SK-N-SH (cell line): Measurements from ENCODE around the gene CCDC50. TPM values are rescaled to one million over a fixed set of nuclear protein-coding genes. Genes with fewer than 3 reads are reported as not detected.

ENCODE experiments used
- CTCF ChIA-PET: fragments of 300-600, 350-600 bp; formaldehyde crosslinking; extraction: SDS; loops from one replicate; lab custom pipeline; 2021; lab: Yijun Ruan, JAX
- POLR2A ChIA-PET: fragments of 350-600 bp; sonication (Branson Sonifier 250); formaldehyde crosslinking; extraction: SDS; loops from one replicate; lab custom pipeline; 2020; ENCODE audit warnings: antibody characterized with exemption, inconsistent platforms; lab: Yijun Ruan, JAX
- DNase-seq: peaks from one replicate; pipeline ENCODE4 v3.0.0; 2012
- H2AFZ ChIP-seq: fragments of 200-600 bp; sonication (generic); 2 replicates; pipeline ENCODE4 v1.8.1; 2016; ENCODE audit warnings: antibody characterized with exemption, mild to moderate bottlenecking, low read depth
- H3F3A ChIP-seq: fragments of 200-600 bp; sonication (generic); replicated peaks from 2 replicates; pipeline ENCODE3; 2016; ENCODE audit warnings: antibody characterized with exemption, mild to moderate bottlenecking; ENCODE audit not compliant: insufficient read depth
- H3K27ac ChIP-seq, 2 experiments: fragments of 200-500 bp in 1 of 2; fragments of 200-600 bp in 1 of 2; sonication (Bioruptor generic) in 1 of 2; sonication (generic), shearing (Covaris generic) in 1 of 2; 2 replicates each; pipeline versions ENCODE4 v1.5.1 to v1.6.1; 2014 to 2016; ENCODE audit warnings: low read depth in 2 of 2, inconsistent platforms in 1 of 2, low read length in 1 of 2, mild to moderate bottlenecking in 1 of 2, mixed read lengths in 1 of 2
- H3K27me3 ChIP-seq: fragments of 200-600 bp; sonication (generic), shearing (Covaris generic); 2 replicates; pipeline ENCODE4 v1.6.1; 2016; ENCODE audit warnings: mixed run types; ENCODE audit not compliant: insufficient read depth
- H3K36me3 ChIP-seq, 2 experiments: fragments of 200-500 bp in 1 of 2; fragments of 200-600 bp in 1 of 2; sonication (Bioruptor generic) in 1 of 2; sonication (generic) in 1 of 2; replicated peaks in 1 of 2; 2 replicates each; pipeline versions ENCODE3 to v1.5.1; 2014 to 2016; ENCODE audit warnings: low read length in 1 of 2, mild to moderate bottlenecking in 1 of 2; ENCODE audit not compliant: insufficient read depth in 2 of 2, control insufficient read depth in 1 of 2
- H3K4me1 ChIP-seq, 2 experiments: fragments of 200-500 bp in 1 of 2; fragments of 200-600 bp in 1 of 2; sonication (Bioruptor generic) in 1 of 2; sonication (generic), shearing (Covaris generic) in 1 of 2; 2 replicates each; pipeline versions ENCODE4 v1.5.1 to v1.6.1; 2014 to 2016; ENCODE audit warnings: low read depth in 1 of 2, low read length in 1 of 2, mixed run types in 1 of 2; ENCODE audit not compliant: insufficient read depth in 2 of 2, control insufficient read depth in 1 of 2
- H3K4me2 ChIP-seq: fragments of 200-600 bp; sonication (generic), shearing (Covaris generic); 2 replicates; pipeline ENCODE4 v1.6.1; 2017; ENCODE audit warnings: mixed run types
- H3K4me3 ChIP-seq, 2 experiments: fragments of 200-500 bp in 1 of 2; fragments of 200-600 bp in 1 of 2; sonication (Bioruptor generic) in 1 of 2; sonication (generic), shearing (Covaris generic) in 1 of 2; 2 replicates each; pipeline versions ENCODE4 v1.5.1 to v1.8.1; 2014 to 2016; ENCODE audit warnings: low read depth in 2 of 2, inconsistent platforms in 1 of 2, low read length in 1 of 2, mild to moderate bottlenecking in 1 of 2, mixed read lengths in 1 of 2, moderate library complexity in 1 of 2
- H3K79me2 ChIP-seq: fragments of 200-600 bp; sonication (generic); 2 replicates; pipeline ENCODE4 v1.8.1; 2017; ENCODE audit warnings: mild to moderate bottlenecking; ENCODE audit not compliant: insufficient read depth
- H3K9ac ChIP-seq: fragments of 200-600 bp; sonication (generic); 2 replicates; pipeline ENCODE4 v1.6.1; 2017; ENCODE audit warnings: mixed run types
- H3K9me2 ChIP-seq: fragments of 200-600 bp; sonication (generic); 2 replicates; pipeline ENCODE4 v1.6.1; 2017; ENCODE audit warnings: mixed run types
- H3K9me3 ChIP-seq: fragments of 200-600 bp; sonication (generic); 2 replicates; pipeline ENCODE4 v1.6.1; 2017; ENCODE audit warnings: mixed run types, mild to moderate bottlenecking, moderate library complexity
- H4K20me1 ChIP-seq: fragments of 200-600 bp; sonication (generic); 2 replicates; pipeline ENCODE4 v1.6.1; 2017; ENCODE audit warnings: mild to moderate bottlenecking, mixed run types; ENCODE audit not compliant: insufficient read depth
- CTCF ChIP-seq: fragments of 200-600 bp; sonication (generic); IDR thresholded peaks from 2 replicates; pipeline ENCODE4 v1.6.1; 2017; ENCODE audit warnings: antibody characterized with exemption, mild to moderate bottlenecking, moderate library complexity
- ELF1 ChIP-seq: IDR thresholded peaks from 2 replicates; pipeline ENCODE4 v1.4.0; 2012
- JUND ChIP-seq: IDR thresholded peaks from 2 replicates; pipeline ENCODE4 v1.4.0; 2012
- MEF2A ChIP-seq: IDR thresholded peaks from 2 replicates; pipeline ENCODE4 v1.4.0; 2012; ENCODE audit warnings: low read depth, borderline replicate concordance
- NFIC ChIP-seq: IDR thresholded peaks from 2 replicates; pipeline ENCODE4 v1.4.0; 2012; ENCODE audit warnings: borderline replicate concordance
- RAD21 ChIP-seq: IDR thresholded peaks from 2 replicates; pipeline ENCODE4 v1.6.1; 2012; ENCODE audit warnings: mild to moderate bottlenecking, low read length
- RCOR1 ChIP-seq: fragments of 150-350 bp; IDR thresholded peaks from 2 replicates; pipeline ENCODE4 v1.6.1; 2017; ENCODE audit warnings: antibody characterized with exemption, low read length
- RFX5 ChIP-seq: IDR thresholded peaks from 2 replicates; pipeline ENCODE4 v1.6.1; 2012; ENCODE audit warnings: mild to moderate bottlenecking, improper control_type of control experiment, low read length
- RXRA ChIP-seq: IDR thresholded peaks from 2 replicates; pipeline ENCODE4 v1.4.0; 2012; ENCODE audit warnings: low read depth, mild to moderate bottlenecking, borderline replicate concordance
- SIN3A ChIP-seq: IDR thresholded peaks from 2 replicates; pipeline ENCODE4 v1.6.1; 2012; ENCODE audit warnings: low read depth, mild to moderate bottlenecking, low read length, moderate library complexity, borderline replicate concordance
- SMC3 ChIP-seq: IDR thresholded peaks from 2 replicates; pipeline ENCODE4 v1.6.1; 2012; ENCODE audit warnings: low read depth, low read length, improper control_type of control experiment
- YY1 ChIP-seq: IDR thresholded peaks from 2 replicates; pipeline ENCODE4 v1.4.0; 2012; ENCODE audit warnings: low read depth, mild to moderate bottlenecking
- ZBTB33 ChIP-seq: IDR thresholded peaks from 2 replicates; pipeline ENCODE4 v1.4.0; 2012; ENCODE audit warnings: low read depth, borderline replicate concordance
- WGBS: methylation state at CpG from one replicate; pipeline ENCODE4 v1.1.6; 2017; ENCODE audit warnings: low lambda C conversion rate; 5-methylcytosine and 5-hydroxymethylcytosine counted together
- polyA plus RNA-seq, 3 experiments: library from polyadenylated mRNA; depleted of rRNA; stranded (reverse); fragments of >200 nt; gene quantifications; 2 replicates each; pipeline ENCODE4 v1.2.3, GENCODE V29; 2012
- TF ChIP-seq, protein P1 (sequence below): IDR thresholded peaks from 2 replicates; pipeline ENCODE4 v1.4.0; 2012; ENCODE audit warnings: low read depth, borderline replicate concordance
- TF ChIP-seq, protein P2 (sequence below): IDR thresholded peaks from 2 replicates; pipeline ENCODE4 v1.6.1; 2012; ENCODE audit warnings: mild to moderate bottlenecking, low read depth, low read length, moderate library complexity

CCDC50 gene
- polyA plus RNA-seq, 1 of the 3 experiments (the other 2 are of a cell fraction), result 21.9 TPM

DNA sequence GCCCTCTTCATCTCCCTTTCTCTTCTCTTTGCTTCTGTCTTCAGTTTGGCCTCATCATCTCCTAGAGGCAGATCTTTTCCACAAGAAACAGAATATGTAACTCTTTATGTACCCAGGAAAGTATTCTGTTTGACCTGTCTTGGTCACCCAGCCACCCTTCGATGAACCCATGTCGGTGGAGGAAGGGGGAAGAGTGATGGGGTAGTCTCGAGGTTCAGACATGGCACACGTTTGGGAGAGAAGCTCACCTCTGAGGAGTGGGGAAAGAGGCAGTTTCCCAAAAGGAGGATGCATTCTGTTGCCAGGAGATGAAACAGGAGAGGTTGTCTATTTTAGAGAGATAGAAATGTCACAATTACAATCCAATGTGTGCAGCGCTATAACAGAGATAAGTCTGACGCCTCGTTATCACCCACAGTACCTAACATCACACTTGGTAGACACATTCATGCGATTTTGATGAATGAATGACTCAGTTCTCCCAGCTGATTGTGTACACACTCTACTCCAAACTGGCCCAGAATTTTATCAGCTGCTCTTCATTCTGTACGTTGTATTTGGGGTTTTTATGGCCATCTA is 722 bp upstream of the CCDC50 start:
- Histone ChIP-seq H3K27me3 (no peaks in the 10 kb centered on the region), H3K4me1 (peaks cover 18 to 31% of the 10 kb centered on the region in 2 experiments; a peak in 3 of 4 replicates), H4K20me1 (no peaks in the 10 kb centered on the region; the same call in 1 of the 2 replicates), H3K27ac (peak overlapping the region; percentile 85 to 92), H3K79me2 (peaks cover 43% of the 10 kb centered on the region), H3K4me3 (peak overlapping the region; percentile 93), H3F3A (peaks cover 19% of the 10 kb centered on the region), H3K9ac (peak overlapping the region; percentile 94), H2AFZ (peak overlapping the region; percentile 97), H3K36me3 (no peaks in the 10 kb centered on the region), H3K4me2 (peak overlapping the region; percentile 82), H3K9me3 (no peaks in the 10 kb centered on the region), H3K9me2 (no peaks in the 10 kb centered on the region)
- peak; percentile 24 for DNase-seq
- ChIA-PET POLR2A (interaction anchor here (1.3 kb wide), 1 partner anchor 16 kb away, joined by 3 read pairs; no protein-coding TSS in a partner anchor), CTCF (no interaction called here)
- TF ChIP-seq JUND, result no peak
- TF ChIP-seq SMC3, result no peak
- no peak for TF ChIP-seq CTCF
- TF ChIP-seq, protein P1, sequence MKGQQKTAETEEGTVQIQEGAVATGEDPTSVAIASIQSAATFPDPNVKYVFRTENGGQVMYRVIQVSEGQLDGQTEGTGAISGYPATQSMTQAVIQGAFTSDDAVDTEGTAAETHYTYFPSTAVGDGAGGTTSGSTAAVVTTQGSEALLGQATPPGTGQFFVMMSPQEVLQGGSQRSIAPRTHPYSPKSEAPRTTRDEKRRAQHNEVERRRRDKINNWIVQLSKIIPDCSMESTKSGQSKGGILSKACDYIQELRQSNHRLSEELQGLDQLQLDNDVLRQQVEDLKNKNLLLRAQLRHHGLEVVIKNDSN, result no peak
- no peak for TF ChIP-seq ELF1
- TF ChIP-seq YY1, result no peak
- no peak for TF ChIP-seq RXRA
- no peak for TF ChIP-seq SIN3A
- no peak for TF ChIP-seq NFIC
- no peak for TF ChIP-seq MEF2A
- TF ChIP-seq RCOR1, result no peak
- no peak for TF ChIP-seq RFX5
- WGBS, result 82% methylated on average over 9 of the region's 9 CpGs

DNA sequence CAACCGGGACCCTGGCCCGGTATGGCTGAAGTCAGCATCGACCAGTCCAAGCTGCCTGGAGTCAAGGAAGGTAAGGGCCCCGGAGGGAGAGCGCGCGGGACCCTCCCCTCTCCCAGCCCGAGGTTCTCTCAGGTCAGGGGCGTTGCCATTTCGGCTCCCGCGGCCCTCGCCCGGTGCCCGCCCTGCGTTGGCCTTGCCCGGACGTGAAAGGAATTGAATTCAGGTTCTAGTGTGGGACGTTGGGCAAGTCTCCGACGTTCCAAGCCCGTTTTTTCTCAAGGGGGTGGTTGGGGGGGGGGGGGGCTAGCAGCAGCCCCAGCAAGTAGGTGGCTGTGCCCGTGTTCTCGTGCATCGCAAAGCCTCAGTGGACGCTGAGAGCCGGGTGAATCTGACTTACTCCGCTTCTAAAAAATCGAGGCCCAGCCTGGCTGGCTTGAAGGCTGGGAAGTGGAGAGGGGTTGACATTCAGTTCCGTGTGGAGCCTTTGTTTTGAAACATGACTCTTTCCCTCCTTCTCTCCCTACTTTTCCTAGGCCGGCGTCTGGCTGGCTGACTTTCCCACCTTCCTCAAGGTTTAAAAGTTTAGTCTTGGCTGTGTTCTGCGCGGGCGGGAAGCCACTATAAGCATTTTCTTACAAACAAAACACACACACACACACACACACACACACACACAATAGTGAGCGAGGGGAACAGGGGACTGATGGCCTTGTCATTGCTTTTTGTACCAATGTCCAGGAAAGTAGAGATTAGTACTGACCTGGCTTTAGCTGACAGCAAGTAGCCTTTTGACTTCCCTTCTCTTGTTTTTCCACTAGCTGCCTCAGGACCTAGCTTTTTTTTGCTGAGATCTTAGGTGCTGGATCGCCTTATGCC is 698 bp downstream of the CCDC50 start, which contains the start of gene UTS2B:
Gene UTS2B, minus strand, starts transcription at position 873 of the 876 bp plus-strand sequence. CDS start 48,337 bp downstream, outside the sequence.
- Histone ChIP-seq H3K4me2 (peak within 1 kb of the TSS; percentile 82), H3K9me2 (no peaks in the 10 kb centered on the region), H3K36me3 (no peaks in the 10 kb centered on the region), H3K9ac (peak within 1 kb of the TSS; percentile 94), H2AFZ (peak within 1 kb of the TSS; percentile 97), H3K4me1 (peaks cover 18 to 44% of the 10 kb centered on the region in 2 experiments; a peak in 3 of 4 replicates), H3K4me3 (peak within 1 kb of the TSS; percentile 93), H3F3A (peaks cover 27% of the 10 kb centered on the region), H3K79me2 (peaks cover 57% of the 10 kb centered on the region), H3K27me3 (no peaks in the 10 kb centered on the region), H3K9me3 (no peaks in the 10 kb centered on the region), H4K20me1 (peaks cover 3% of the 10 kb centered on the region; the same call in 1 of the 2 replicates), H3K27ac (peak within 1 kb of the TSS; percentile 85 to 92)
- no peak for DNase-seq
- POLR2A ChIA-PET, result interaction anchor here (1.3 kb wide), 1 partner anchor 15 kb away, joined by 3 read pairs; no protein-coding TSS in a partner anchor
- WGBS, result 5% methylated on average over 13 of the region's 37 CpGs
- CTCF ChIA-PET, result interaction anchor here (0.7 kb wide), 1 partner anchor 232 kb away, joined by 3 read pairs; no protein-coding TSS in a partner anchor
- TF ChIP-seq MEF2A (no peak), RAD21 (no peak), SIN3A (peak; percentile 68), ZBTB33 (no peak)
- TF ChIP-seq, protein P1, result no peak
- TF ChIP-seq, protein P2, sequence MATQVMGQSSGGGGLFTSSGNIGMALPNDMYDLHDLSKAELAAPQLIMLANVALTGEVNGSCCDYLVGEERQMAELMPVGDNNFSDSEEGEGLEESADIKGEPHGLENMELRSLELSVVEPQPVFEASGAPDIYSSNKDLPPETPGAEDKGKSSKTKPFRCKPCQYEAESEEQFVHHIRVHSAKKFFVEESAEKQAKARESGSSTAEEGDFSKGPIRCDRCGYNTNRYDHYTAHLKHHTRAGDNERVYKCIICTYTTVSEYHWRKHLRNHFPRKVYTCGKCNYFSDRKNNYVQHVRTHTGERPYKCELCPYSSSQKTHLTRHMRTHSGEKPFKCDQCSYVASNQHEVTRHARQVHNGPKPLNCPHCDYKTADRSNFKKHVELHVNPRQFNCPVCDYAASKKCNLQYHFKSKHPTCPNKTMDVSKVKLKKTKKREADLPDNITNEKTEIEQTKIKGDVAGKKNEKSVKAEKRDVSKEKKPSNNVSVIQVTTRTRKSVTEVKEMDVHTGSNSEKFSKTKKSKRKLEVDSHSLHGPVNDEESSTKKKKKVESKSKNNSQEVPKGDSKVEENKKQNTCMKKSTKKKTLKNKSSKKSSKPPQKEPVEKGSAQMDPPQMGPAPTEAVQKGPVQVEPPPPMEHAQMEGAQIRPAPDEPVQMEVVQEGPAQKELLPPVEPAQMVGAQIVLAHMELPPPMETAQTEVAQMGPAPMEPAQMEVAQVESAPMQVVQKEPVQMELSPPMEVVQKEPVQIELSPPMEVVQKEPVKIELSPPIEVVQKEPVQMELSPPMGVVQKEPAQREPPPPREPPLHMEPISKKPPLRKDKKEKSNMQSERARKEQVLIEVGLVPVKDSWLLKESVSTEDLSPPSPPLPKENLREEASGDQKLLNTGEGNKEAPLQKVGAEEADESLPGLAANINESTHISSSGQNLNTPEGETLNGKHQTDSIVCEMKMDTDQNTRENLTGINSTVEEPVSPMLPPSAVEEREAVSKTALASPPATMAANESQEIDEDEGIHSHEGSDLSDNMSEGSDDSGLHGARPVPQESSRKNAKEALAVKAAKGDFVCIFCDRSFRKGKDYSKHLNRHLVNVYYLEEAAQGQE, result no peak
